ENCODE data around the gene AGAP5. TPM values are rescaled to one million over a fixed set of nuclear protein-coding genes. Genes with fewer than 3 reads are reported as not detected.

AGAP5 gene
- total and polyA plus RNA-seq, 9 of the 15 experiments (the other 6 are each of a cell fraction or from before 2014, with no cell fraction given) = 0.32 to 7.5 (median 5.3) TPM

DNA sequence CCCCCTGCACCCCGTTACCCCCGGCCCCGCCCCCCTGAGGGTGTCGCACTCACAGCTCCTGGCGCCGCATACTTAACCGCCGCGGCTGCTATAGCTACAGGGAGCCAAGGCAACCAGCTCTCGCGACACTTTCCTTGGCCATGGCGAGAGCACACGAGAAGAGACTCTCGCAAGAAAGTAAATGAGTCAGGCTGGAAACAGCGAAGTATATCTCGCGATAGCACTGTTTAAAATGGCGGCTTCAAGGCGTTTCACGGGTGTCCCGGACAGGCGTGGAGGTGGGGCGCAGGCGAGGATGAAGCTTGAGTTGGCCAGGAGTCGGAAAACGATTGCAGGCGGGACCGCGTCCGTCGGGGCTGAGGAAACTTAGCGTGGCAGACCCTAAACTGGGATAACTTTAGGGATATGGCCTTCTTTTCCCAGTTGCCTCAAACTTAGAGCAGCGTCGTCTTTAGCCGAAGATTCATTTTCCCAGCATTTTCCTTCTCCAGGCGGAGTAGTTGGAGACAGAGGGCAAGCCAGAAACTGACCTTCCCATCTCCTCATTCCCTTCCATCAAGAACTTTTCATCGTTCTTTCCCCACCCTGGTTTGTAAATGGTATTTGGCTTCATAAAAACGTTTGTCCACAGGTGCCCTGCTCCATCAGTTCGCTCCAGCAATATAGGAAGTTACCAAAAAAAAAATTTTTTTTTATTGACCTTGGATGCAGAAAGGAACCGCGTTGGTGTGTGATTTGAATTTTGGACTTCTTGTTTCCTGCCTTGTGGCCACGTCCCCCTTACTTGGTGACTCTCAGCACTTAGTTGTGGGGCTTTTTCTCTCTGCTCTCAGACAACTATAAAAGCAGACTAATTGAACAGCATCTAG, 71.8 kb downstream of the AGAP5 start (continued):
- TF ChIP-seq REST (IDR thresholded peaks at IDR 0.05; ENCODE audit: borderline replicate concordance) (no peak), REST (CRISPR knock-in tag; IDR thresholded peaks at IDR 0.05; ENCODE audit: low read depth) (no peak), ZNF239 (CRISPR knock-in tag; IDR thresholded peaks at IDR 0.05) (no peak), MYNN (IDR thresholded peaks at IDR 0.05) (peak; percentile 99), MYNN (CRISPR knock-in tag; IDR thresholded peaks at IDR 0.05) (peak; percentile 86), ZNF23 (CRISPR knock-in tag; IDR thresholded peaks at IDR 0.05) (no peak), ETV6 (IDR thresholded peaks at IDR 0.05; ENCODE audit: borderline replicate concordance in 1 of 2, low read depth in 2 of 2, low read length in 1 of 2) (no peak), ETV6 (CRISPR knock-in tag; IDR thresholded peaks at IDR 0.05; ENCODE audit: borderline replicate concordance) (no peak), ZFPM2 (CRISPR knock-in tag; IDR thresholded peaks at IDR 0.05) (no peak), MCM2 (IDR thresholded peaks at IDR 0.05; ENCODE audit: low read depth) (no peak), ZNF12 (CRISPR knock-in tag; IDR thresholded peaks at IDR 0.05) (no peak), ZNF780A (CRISPR knock-in tag; IDR thresholded peaks at IDR 0.05) (no peak), ARHGAP35 (IDR thresholded peaks at IDR 0.05; ENCODE audit: partially characterized antibody) (peak; percentile 94), RERE (CRISPR knock-in tag; IDR thresholded peaks at IDR 0.05; ENCODE audit: borderline replicate concordance) (no peak)
